ENCODE measurements around the gene GGPS1. TPM values are rescaled to one million over a fixed set of nuclear protein-coding genes. Genes with fewer than 3 reads are reported as not detected.
"Not testable (repeated sequence)": the region's sequence is repeated elsewhere in the genome, so short reads cannot be mapped to it uniquely, and the experiment has no call there.

GGPS1 gene
- total RNA-seq, 1 donor from 2014 or later, result 31.4 TPM

GRCh38 chr1:235369802-235370201, 41.4 kb downstream of the GGPS1 start:
- intact Hi-C loops (cut with DNase I), result no loop called here
- DNase-seq (no peak), ATAC-seq (ENCODE audit: poor library complexity) (no peak)

GRCh38 chr1:235375919-235376605, 47.7 kb downstream of the GGPS1 start:
- intact Hi-C loops (cut with DNase I), result no loop called here
- no peak for ATAC-seq (ENCODE audit: poor library complexity)

GRCh38 chr1:235378134-235378735, 49.9 kb downstream of the GGPS1 start:
- intact Hi-C loops (cut with DNase I); DNase-seq: not testable (repeated sequence)
- peak; percentile 66 for ATAC-seq (ENCODE audit: poor library complexity)

More at GRCh38 chr1:235375919-235376605, 47.7 kb downstream of the GGPS1 start:
- DNase-seq, result no peak

- ATAC-seq (ENCODE audit: poor library complexity); intact Hi-C loops (cut with DNase I); DNase-seq: not testable (repeated sequence)
Measured at GRCh38 chr1:235381955-235382739, 53.8 kb downstream of the GGPS1 start.

- DNase-seq; intact Hi-C loops (cut with DNase I); ATAC-seq (ENCODE audit: poor library complexity): not testable (repeated sequence)
Measured at GRCh38 chr1:235385633-235386032, 57.3 kb downstream of the GGPS1 start.

GRCh38 chr1:235391874-235392273, 63.5 kb downstream of the GGPS1 start:
- ATAC-seq (ENCODE audit: poor library complexity) (no peak), DNase-seq (no peak)
- intact Hi-C loops (cut with DNase I), result no loop called here

Other genes with a start within 250 kb of the GGPS1 start
- 76.7 TPM for gene TOMM20, start 199.7 kb upstream of the GGPS1 start, total RNA-seq
- gene RBM34, start 167.3 kb upstream of the GGPS1 start, total RNA-seq, result 50.1 TPM
- gene ARID4B, start 391 bp upstream of the GGPS1 start, total RNA-seq, result 14.8 TPM
- 15.7 TPM for gene TBCE, start 38.9 kb downstream of the GGPS1 start, total RNA-seq
- 22.4 TPM for gene B3GALNT2, start 175.9 kb downstream of the GGPS1 start, total RNA-seq